Left ventricle myocardium superior (tissue), 1 donor: ENCODE results near the gene RNF207. TPM values are rescaled to one million over a fixed set of nuclear protein-coding genes. Genes with fewer than 3 reads are reported as not detected.
"Not testable (repeated sequence)": the region's sequence is repeated elsewhere in the genome, so short reads cannot be mapped to it uniquely, and the experiment has no call there.

Experiments used
- ATAC-seq: fragments of 200-7000 bp; cut with Tn5 transposase; one replicate; pipeline ENCODE4 v1.9.1; 2020; ENCODE audit warnings: mild to moderate bottlenecking, moderate library complexity
- DNase-seq: peaks from one replicate; pipeline ENCODE4 v3.0.0-alpha.2; 2020
- intact Hi-C: fragments of 100-400 bp; cut with micrococcal nuclease; formaldehyde crosslinking; loops from one replicate; pipeline ENCODE4 v1.11.0; 2022
- total RNA-seq: library from RNA; stranded (reverse); fragmentation: NEBNext Ultra II Directional; extraction: Animal tissue kit (Norgen Biotek cat#: 25700); gene quantifications from one replicate; pipeline ENCODE4 v1.2.1, GENCODE V29; 2021
- donor health status: DM: no; HTN: yes; CAD: no; lungs with severe emphysema.

RNF207 gene
- total RNA-seq, 1 donor from 2014 or later, result 82.3 TPM

DNA sequence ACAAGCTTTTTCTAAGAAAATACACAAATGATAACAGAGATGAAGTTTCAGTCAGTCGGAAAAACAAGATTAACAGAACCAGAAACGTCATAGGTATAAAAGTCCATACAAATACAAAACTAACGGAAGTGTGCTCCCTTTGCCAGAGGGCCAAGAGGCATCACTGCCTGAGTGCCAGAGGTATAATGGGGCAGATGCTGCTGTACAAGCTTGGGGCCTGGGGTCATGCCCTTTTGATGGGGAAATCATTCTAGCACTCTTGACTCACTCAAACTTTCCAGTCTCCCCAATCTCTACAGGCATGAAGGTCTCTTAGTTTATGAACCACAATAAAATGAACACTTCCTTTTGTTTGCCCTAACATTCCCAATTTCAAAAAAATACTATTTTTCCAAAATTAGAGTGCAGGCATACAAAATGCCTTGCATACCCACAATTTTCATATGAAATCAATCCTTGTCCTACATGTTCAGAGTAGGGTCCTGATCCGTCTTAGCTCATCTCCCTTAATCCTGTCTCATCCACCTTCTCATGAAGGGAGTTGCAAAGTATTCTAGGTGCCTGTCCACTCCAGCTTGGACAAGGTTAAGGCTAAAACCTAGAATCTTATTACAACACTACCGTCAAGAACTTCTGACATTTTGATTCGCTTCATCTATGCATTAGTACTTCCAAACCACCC lies 8.0 kb upstream of the RNF207 start:
- DNase-seq (no peak), ATAC-seq (no peak)
- intact Hi-C loops, result no loop called here

DNA sequence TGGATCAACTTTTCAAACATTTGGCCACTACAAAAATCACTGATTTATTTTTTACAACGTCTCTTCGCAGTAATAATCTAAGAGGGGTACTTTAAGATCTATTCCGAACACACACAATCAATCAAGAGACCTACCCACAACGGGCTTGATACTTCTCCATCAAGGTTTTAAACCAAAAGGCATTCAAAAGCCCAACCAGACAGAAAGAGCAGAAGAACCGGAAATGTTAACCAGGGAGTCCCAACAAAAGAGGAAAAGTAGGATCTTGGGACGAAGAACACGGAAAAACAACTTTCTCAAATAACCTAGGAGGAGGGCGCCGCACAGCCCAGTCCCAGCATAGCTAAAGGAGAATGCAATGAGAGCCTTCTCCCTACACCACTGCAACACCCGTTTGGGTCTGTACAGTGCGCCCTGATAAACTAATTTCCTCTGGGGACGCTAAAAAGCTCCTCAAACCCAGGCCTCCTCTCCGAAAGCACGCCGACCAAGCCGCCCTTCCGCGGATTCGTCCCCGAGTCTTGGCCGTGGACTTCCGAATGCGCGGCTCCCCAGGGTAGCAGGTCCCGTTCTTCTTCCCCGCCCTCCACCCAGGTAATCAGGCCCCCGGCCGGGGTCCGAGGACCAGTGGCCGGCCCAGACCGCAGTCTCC lies 7.1 kb upstream of the RNF207 start:
- intact Hi-C loops, result no loop called here
- no peak for DNase-seq
- ATAC-seq, result peak; percentile 3

GRCh38 chr1:6199298-6200187 lies 6.4 kb upstream of the RNF207 start, which contains the start of gene RPL22:
Gene RPL22 (minus strand): TSS chr1:6199595. CDS start chr1:6199573, 22 bp downstream.
- intact Hi-C loops, result no loop called here
- ATAC-seq (peak; percentile 97), DNase-seq (peak; percentile 99)

- no peak for DNase-seq
- ATAC-seq, result no peak
- intact Hi-C loops, result no loop called here
These were observed 5.6 kb upstream of the RNF207 start for GRCh38 chr1:6200188-6200809.

DNA sequence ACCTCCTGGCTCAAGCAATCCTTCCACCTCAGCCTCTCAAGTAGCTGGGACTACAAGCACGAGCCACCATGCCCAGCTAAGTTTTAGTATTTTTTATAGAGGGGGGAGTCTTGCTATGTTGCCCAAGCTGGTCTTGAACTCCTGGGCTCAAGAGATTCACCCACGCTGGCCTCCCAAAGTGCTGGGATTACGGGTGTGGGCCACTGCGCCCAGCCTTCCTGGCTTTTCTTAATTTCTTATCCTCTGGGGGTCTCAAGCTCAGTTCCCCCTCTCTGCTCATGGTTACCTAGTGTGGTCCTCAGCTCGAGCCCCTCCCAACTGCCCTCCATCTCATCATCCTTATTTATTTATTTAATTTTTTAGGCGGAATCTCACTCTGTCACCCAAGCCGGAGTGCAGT lies 3.7 kb upstream of the RNF207 start:
- DNase-seq, result no peak
- intact Hi-C loops, result no loop called here

DNA sequence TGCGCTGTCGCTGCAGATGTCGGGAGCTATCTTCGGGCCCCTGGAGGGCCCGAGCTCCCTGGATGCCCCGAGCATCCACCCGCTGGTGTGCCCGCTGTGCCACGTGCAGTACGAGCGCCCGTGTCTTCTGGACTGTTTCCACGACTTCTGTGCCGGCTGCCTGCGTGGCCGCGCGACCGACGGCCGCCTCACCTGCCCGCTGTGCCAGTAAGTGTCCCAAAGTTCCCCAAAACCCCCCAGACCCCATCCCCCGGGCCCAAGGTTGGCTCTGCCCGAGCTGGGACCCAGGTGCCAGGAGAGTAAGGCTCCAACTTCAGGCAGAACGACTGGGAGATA lies 569 bp downstream of the RNF207 start:
- intact Hi-C loops, result no loop called here
- ATAC-seq (peak; percentile 1), DNase-seq (no peak)

More for the DNA sequence above, 3.7 kb upstream of the RNF207 start:
- ATAC-seq, result no peak

DNA sequence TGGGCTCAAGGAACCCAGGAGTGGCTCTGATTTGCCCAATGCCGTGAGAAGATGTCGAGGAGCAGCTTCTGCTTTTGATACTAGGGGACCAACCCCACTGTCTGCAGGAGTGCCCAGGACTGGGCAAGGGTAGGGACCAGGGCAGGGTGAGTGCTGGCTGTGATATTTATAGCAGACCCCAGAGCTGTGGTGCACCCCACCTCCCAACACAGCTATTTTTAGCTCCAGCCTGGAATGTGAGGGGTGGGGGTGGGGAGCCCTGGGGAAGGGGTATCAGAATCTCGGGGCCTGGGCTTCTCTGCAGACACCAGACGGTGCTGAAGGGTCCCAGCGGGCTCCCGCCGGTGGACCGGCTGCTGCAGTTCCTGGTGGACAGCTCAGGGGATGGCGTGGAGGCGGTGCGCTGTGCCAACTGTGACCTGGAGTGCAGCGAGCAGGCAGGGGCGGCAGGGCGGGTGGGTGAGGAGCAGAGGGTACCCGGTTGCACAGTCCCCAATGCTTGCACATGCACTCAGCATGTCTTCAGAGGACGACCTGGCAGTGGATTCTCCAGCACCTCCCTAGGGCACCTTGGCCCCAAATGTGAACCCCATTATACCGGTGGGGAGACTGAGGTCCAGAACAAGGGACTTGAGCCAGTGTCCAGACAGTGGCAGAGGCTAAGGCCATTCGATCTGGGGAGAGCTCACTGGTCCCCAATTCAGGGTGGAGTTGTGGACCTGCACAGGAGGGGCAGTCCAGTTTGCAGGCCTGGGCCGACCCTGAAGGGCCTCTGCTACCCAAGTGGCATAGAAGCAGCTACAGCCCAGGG lies 1.4 kb downstream of the RNF207 start:
- DNase-seq, result peak; percentile 66
- intact Hi-C loops, result no loop called here
- peak; percentile 60 for ATAC-seq

GRCh38 chr1:6207921-6208320 lies 2.0 kb downstream of the RNF207 start:
- no peak for ATAC-seq
- intact Hi-C loops, result no loop called here
- no peak for DNase-seq

DNA sequence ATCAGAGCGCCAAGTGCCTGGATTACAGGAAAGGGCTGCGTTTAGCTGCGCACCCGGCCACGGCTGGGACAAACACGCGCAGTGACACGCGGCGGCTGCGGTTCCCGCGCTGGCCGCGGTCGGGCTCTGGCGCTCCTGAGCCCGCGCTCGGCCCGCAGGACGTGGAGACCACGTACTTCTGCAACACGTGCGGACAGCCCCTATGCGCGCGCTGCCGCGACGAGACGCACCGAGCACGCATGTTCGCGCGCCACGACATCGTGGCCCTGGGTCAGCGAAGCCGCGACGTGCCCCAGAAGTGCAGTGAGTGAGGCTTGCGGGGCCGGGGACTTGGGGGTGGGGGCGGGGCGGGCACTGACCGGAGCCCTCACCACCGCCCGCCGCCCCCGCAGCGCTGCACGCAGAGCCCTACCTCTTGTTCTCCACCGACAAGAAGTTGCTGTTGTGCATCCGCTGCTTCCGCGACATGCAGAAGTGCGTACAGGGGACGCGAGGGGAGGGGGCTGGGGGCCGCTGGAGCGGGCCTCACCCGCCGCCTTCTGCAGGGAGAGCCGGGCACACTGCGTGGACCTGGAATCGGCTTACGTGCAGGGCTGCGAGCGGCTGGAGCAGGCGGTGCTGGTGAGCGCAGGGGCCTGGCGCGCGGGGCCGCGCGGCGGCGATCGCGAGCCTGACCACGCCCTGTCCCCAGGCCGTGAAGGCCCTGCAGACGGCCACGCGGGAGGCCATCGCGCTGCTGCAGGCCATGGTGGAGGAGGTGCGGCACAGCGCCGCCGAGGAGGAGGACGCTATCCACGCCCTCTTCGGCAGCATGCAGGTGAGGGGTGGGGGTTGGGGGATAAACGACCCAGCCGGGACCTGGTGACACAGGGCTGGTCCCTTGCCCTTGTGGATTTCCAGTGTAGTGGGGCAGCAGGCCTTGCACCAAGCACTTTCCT lies 3.1 kb downstream of the RNF207 start:
- ATAC-seq (peak; percentile 16), DNase-seq (peak; percentile 79)
- intact Hi-C loops, result no loop called here

GRCh38 chr1:6209661-6210580 lies 4.0 kb downstream of the RNF207 start:
- DNase-seq (no peak), ATAC-seq (no peak)
- intact Hi-C loops, result no loop called here

DNA sequence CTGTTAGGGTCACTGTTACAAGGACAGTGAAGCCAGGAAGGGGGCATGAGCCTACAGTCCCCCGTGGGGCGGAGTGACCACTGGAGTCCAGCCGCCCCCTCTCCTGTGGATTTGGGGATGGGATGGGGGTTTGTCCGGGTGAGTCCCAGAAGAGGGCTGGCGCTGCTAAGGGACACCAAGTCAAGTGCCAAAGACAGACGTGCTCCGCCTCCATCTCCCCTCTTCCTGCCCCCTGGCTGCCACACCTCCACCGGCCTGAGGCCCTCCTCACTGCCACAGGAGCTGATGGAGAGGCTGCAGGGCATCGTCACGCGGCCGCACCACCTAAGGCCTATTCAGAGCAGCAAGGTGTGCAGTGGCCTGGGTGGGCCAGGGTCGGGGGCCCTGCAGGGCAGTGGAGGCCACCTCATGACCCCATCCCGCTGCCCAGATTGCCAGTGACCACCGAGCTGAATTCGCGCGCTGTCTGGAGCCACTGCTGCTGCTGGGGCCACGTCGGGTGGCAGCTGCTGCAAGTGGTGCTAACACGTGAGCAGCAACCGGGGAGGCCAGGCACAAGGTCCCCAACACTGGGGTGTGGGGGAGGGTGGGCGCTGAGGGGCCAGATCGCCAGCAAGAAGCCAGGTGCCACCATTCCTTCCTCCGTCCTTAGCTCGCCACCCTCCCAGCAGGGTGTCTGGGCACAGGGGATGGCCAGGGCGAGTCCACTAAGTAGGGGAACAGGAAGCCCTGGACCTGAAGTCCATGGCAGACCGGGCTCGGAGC lies 4.9 kb downstream of the RNF207 start:
- intact Hi-C loops, result no loop called here

DNA sequence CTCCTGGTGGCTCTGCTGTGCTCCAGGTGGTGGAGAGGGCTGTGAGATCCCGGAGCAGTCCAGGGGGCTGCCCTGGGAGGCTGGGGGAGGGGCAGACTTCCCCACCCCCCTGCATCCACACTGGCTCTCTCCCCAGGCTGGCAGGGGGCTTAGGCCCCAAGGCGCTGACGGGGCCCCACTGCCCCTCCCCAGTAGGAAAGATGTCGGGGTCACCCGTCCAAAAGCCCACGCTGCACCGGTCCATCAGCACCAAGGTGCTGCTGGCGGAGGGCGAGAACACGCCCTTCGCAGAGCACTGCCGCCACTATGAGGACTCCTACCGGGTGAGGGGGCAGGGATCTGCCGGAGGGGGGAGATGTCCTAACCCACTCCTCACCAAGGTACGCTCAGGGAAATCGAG lies 5.8 kb downstream of the RNF207 start:
- no peak for ATAC-seq
- no peak for DNase-seq
- intact Hi-C loops, result no loop called here

More for the DNA sequence above, 4.9 kb downstream of the RNF207 start:
- no peak for DNase-seq
- no peak for ATAC-seq

DNA sequence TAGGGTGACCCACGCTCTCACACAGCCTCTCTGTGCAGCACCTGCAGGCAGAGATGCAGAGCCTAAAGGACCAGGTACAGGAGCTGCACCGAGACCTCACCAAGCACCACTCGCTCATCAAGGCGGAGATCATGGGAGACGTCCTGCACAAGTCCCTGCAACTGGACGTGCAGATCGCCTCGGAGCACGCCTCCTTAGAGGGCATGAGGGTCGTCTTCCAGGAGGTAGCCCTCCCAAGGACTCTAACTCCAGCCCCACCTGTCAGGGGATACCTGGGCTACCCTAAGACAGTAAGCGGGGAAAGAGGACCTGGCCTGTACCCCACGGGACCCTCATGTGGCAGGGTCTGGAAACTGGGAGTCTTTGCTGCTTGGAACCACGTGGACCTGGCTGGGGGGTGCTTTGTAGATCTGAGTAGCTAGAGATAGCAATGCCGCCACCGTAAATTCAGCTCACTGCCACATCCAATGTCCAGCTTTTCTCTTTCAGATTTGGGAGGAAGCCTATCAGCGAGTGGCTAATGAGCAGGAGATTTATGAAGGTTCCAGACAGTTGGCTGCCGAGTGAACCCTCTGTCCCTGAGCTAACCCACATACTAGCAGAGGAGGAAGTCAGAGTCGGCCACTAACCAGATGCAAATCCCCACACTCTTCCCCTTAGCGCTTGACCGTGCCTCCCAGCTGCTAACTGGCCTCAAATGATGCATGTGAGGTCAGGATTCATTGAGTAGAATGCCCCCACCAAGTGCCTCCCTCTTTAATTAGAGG lies 6.5 kb downstream of the RNF207 start:
- no peak for ATAC-seq
- intact Hi-C loops, result no loop called here
- DNase-seq, result no peak

GRCh38 chr1:6218375-6219164 lies 12.7 kb downstream of the RNF207 start:
- no peak for DNase-seq

GRCh38 chr1:6219641-6220040 lies 13.7 kb downstream of the RNF207 start:
- ATAC-seq, intact Hi-C loops, DNase-seq: not testable (repeated sequence)

More at GRCh38 chr1:6218375-6219164, 12.7 kb downstream of the RNF207 start:
- no peak for ATAC-seq
- intact Hi-C loops, result no loop called here
